ENCODE data around the gene CYFIP2.

DNA sequence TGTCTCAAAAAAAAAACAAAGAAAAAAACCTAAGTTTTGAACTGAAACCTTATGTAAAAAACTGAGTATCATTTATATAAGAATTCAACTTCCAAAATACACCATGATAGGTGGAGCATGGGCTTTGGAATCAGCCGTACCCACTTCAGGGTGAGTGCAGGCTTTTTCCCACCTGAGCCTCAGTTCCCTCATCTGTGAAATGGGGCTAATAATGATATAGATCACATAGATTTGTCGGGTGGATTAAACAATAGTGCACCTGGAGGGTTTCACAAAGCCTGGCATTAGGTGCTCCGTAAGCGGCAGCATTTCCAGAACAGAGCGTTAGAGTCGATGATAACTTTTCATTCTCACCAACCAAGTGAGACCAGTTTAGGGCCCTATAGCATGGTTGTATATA, 91.9 kb downstream of the CYFIP2 start:
- TF ChIP-seq EP300 (IDR thresholded peaks at IDR 0.05), result no peak
- TF ChIP-seq, protein P1, sequence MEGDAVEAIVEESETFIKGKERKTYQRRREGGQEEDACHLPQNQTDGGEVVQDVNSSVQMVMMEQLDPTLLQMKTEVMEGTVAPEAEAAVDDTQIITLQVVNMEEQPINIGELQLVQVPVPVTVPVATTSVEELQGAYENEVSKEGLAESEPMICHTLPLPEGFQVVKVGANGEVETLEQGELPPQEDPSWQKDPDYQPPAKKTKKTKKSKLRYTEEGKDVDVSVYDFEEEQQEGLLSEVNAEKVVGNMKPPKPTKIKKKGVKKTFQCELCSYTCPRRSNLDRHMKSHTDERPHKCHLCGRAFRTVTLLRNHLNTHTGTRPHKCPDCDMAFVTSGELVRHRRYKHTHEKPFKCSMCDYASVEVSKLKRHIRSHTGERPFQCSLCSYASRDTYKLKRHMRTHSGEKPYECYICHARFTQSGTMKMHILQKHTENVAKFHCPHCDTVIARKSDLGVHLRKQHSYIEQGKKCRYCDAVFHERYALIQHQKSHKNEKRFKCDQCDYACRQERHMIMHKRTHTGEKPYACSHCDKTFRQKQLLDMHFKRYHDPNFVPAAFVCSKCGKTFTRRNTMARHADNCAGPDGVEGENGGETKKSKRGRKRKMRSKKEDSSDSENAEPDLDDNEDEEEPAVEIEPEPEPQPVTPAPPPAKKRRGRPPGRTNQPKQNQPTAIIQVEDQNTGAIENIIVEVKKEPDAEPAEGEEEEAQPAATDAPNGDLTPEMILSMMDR (IDR thresholded peaks at IDR 0.05), result no peak

Measured in stomach (tissue), 4 donors.